Nephron progenitor cell (in vitro differentiated cells): ENCODE measurements around the gene NR5A2.

Experiments used
- DNase-seq: peaks from one replicate; pipeline ENCODE4 v3.0.0; 2021
- H3K27ac Mint-ChIP-seq: 2 replicates; pipeline ENCODE4 v1.8.0; 2021; ENCODE audit warnings: mild to moderate bottlenecking, moderate library complexity, mixed read lengths
- H3K27me3 Mint-ChIP-seq: 2 replicates; pipeline ENCODE4 v1.8.0; 2021; ENCODE audit warnings: mild to moderate bottlenecking, low read depth, mixed read lengths; ENCODE audit not compliant: poor library complexity
- H3K36me3 Mint-ChIP-seq: 2 replicates; pipeline ENCODE4 v1.8.0; 2021; ENCODE audit warnings: low read depth, mixed read lengths
- H3K4me1 Mint-ChIP-seq: 2 replicates; pipeline ENCODE4 v1.8.0; 2021; ENCODE audit warnings: mixed read lengths
- H3K4me3 Mint-ChIP-seq: 2 replicates; pipeline ENCODE4 v1.8.0; 2021; ENCODE audit warnings: mild to moderate bottlenecking, moderate library complexity, mixed read lengths
- H3K9me3 Mint-ChIP-seq: 2 replicates; pipeline ENCODE4 v1.8.0; 2021; ENCODE audit warnings: mild to moderate bottlenecking, moderate library complexity, mixed read lengths
- CTCF ChIP-seq: fragments of 200-600 bp; sonication (generic); IDR thresholded peaks from 2 replicates; pipeline ENCODE4 v1.5.0; 2021; ENCODE audit warnings: antibody characterized with exemption

NR5A2 gene

GRCh38 chr1:200043336-200043668, 15.8 kb downstream of the NR5A2 start:
- H3K4me1 Mint-ChIP-seq, result peaks cover 39% of the 10 kb centered on the region
- no peak for DNase-seq
- H3K36me3 Mint-ChIP-seq, result peaks cover 28% of the 10 kb centered on the region
- no peak for TF ChIP-seq CTCF
- peak overlapping the region; percentile 87 for H3K4me3 Mint-ChIP-seq
- peaks cover 62% of the 10 kb centered on the region for H3K27me3 Mint-ChIP-seq
- H3K27ac Mint-ChIP-seq, result no peak overlapping the region
- no peaks in the 10 kb centered on the region for H3K9me3 Mint-ChIP-seq

- no peak for TF ChIP-seq CTCF
- H3K4me1 Mint-ChIP-seq, result peaks cover 48% of the 10 kb centered on the region
- peaks cover 56% of the 10 kb centered on the region for H3K27me3 Mint-ChIP-seq
- DNase-seq, result no peak
- no peak overlapping the region for H3K27ac Mint-ChIP-seq
- H3K4me3 Mint-ChIP-seq, result no peak overlapping the region
- H3K36me3 Mint-ChIP-seq, result peaks cover 35% of the 10 kb centered on the region
- no peaks in the 10 kb centered on the region for H3K9me3 Mint-ChIP-seq
Measured at GRCh38 chr1:200046115-200046514, 18.6 kb downstream of the NR5A2 start.

GRCh38 chr1:200048244-200048643, 20.7 kb downstream of the NR5A2 start:
- DNase-seq, result no peak
- H3K9me3 Mint-ChIP-seq, result no peaks in the 10 kb centered on the region
- H3K36me3 Mint-ChIP-seq, result peaks cover 52% of the 10 kb centered on the region
- TF ChIP-seq CTCF, result no peak
- no peak overlapping the region for H3K4me3 Mint-ChIP-seq
- H3K4me1 Mint-ChIP-seq, result peaks cover 46% of the 10 kb centered on the region
- peaks cover 35% of the 10 kb centered on the region for H3K27me3 Mint-ChIP-seq
- no peak overlapping the region for H3K27ac Mint-ChIP-seq

GRCh38 chr1:200049810-200050209, 22.3 kb downstream of the NR5A2 start:
- Mint-ChIP-seq H3K27me3 (peaks cover 21% of the 10 kb centered on the region), H3K4me1 (peaks cover 48% of the 10 kb centered on the region), H3K36me3 (peaks cover 51% of the 10 kb centered on the region), H3K9me3 (no peaks in the 10 kb centered on the region), H3K4me3 (no peak overlapping the region), H3K27ac (no peak overlapping the region)
- no peak for TF ChIP-seq CTCF
- no peak for DNase-seq

GRCh38 chr1:200051620-200052019, 24.1 kb downstream of the NR5A2 start:
- no peak for DNase-seq
- H3K9me3 Mint-ChIP-seq, result no peaks in the 10 kb centered on the region
- no peak overlapping the region for H3K27ac Mint-ChIP-seq
- no peak for TF ChIP-seq CTCF
- peaks cover 19% of the 10 kb centered on the region for H3K27me3 Mint-ChIP-seq
- no peak overlapping the region for H3K4me3 Mint-ChIP-seq
- peaks cover 48% of the 10 kb centered on the region for H3K4me1 Mint-ChIP-seq
- peaks cover 36% of the 10 kb centered on the region for H3K36me3 Mint-ChIP-seq

GRCh38 chr1:200053091-200053490, 25.6 kb downstream of the NR5A2 start:
- no peak for DNase-seq
- H3K27ac Mint-ChIP-seq, result no peak overlapping the region
- TF ChIP-seq CTCF, result no peak
- H3K27me3 Mint-ChIP-seq, result peaks cover 17% of the 10 kb centered on the region
- no peaks in the 10 kb centered on the region for H3K9me3 Mint-ChIP-seq
- peaks cover 39% of the 10 kb centered on the region for H3K36me3 Mint-ChIP-seq
- H3K4me3 Mint-ChIP-seq, result no peak overlapping the region
- peaks cover 46% of the 10 kb centered on the region for H3K4me1 Mint-ChIP-seq
